HG03575 (cell line): ENCODE data around the gene CORO1A.

Source experiments
- ATAC-seq: cut with Tn5 transposase; IDR thresholded peaks from one replicate; pipeline ENCODE4 v1.9.1; 2021; ENCODE audit not compliant: unreplicated experiment, insufficient number of reproducible peaks, low FRiP score; ENCODE audit errors: extremely low read depth

CORO1A gene

DNA sequence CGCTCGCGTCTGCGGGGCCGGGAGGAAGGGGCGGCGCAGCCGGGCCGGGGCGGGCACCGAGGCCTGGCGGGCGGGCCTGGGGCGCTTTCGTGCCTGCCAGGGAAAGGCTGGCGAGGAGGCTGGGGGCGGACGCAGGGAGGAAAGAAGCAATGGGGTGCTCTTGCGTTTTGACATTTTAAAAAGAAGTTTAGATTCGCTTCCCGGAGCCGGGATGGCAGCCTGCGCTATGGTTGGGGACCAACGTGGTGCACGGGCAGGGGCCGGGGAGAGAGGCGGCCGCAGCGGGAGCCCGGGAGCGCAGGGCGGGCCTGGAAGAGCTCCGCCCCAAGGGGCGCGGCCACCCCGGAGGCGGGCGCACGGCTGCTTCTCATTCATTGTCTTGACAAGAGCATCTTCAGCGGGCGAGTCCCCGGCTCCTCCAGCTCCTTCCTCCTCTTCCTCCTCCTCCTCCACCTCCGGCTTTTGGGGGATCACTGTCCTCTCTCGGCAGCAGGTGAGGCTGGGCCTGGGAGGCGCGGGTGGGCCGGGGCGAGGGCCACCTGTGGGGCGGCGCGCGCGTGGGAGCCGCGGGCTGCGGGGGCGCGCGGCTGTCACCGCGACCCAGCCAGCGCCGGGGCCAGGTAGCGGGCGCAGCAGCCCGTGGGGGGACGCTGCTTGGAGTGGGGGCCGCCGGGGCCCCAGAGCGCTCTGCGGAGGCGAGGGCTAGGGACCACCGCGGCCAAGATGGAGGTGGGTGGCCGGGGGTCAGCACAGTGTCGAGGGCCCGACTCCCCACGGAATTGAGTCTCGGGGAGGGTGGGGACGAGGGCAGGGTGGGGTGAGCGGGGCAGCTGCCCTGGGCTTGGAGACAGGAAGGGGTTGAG lies at the start of gene CORO1A:
Gene CORO1A, plus strand, starts transcription at position 370 of the 863 bp plus-strand sequence. CDS start 1,608 bp downstream, outside the sequence.
- no peak for ATAC-seq

GRCh38 chr16:30136971-30137605 lies 46.3 kb upstream of the CORO1A start:
- ATAC-seq, result no peak

DNA sequence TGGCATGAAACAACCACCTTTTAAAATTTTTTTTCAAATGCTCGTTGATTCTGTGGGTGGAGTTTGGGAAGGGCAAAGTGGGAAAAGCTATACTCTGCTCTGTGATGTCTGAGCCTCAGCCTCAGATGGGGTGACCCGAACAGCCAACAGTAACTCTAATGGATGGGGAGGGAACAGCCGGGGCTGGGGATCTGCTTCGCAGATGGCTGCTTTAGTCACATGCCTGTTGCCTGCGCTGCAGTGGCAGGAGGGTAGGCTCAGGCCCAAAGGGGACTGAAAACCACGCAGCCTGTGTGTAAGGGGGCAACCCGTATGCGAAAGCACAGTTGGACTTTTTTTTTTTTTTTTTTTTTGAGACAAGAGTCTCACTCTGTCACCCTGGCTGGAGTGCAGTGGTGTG lies 45.5 kb upstream of the CORO1A start:
- no peak for ATAC-seq

- ATAC-seq, result no peak
Observed at GRCh38 chr16:30139583-30140481, 43.6 kb upstream of the CORO1A start.

DNA sequence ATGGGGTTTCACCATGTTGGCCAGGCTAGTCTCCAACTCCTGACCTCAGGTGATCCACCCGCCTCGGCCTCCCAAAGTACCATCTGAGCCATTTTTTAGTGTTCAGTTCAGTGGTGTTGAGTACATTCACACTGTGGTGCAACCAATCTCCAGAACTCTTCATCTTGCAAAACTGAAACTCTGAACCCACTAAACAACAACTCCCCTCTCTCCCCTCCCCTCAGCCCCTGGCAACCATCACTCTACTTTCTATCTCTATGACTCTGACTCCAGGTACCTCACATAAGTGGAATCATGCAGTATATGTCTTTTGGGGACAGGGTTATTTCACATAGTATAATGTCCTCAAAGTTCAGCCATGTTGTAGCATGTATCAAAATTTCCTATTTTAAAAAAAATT lies 41.7 kb upstream of the CORO1A start:
- no peak for ATAC-seq

- ATAC-seq, result no peak
Observed at GRCh38 chr16:30142672-30143346, 40.6 kb upstream of the CORO1A start.

DNA sequence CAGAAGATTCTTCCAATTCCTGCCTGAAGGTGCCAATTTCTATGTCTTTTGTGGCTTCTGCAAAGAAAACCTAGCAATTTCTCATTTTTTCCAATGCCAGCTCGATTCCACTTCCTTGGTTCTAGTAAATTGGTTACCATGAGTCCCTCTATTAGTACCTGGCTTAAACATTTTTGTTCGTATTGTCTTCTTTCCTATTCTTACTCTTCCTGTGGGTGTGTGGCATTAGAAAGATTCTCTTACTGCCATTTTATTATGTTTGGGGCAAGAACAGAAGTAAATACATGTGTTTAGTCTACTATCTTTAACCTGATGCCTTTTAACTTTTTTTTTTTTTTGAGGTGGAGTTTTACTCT lies 40.1 kb upstream of the CORO1A start:
- ATAC-seq, result no peak

- ATAC-seq, result no peak
Observed at GRCh38 chr16:30144017-30144416, 39.4 kb upstream of the CORO1A start.

DNA sequence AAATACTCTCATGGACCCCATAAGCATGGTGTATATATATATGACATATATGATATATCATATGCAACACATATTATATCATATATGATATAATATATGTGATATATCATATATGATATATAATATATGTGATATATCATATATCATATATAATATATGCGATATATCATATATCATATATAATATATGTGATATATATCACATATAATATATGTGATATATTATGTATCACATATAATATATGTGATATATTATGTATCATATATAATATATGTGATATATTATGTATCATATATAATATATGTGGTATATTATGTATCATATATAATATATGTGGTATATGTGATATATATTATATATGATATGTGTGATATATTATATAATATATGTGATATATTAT lies 38.5 kb upstream of the CORO1A start:
- no peak for ATAC-seq

DNA sequence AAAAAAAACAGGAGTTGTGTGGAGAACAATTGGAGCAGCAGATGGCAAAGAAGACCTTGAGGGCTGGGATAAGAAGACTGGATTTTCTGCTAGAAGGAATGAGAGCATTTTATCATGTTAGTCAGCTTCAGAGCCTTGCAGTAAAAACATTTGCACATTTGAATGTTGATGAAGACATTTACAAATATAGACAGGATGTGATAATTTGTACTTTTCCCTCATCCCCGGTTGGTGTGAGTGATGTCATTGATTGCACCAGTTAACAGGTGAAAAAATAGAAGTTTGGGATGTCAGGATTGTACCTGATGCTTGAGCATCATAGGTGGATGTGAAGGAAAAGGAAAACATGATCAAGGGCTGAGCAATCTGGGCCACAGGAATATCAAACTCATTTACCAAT lies 37.7 kb upstream of the CORO1A start:
- no peak for ATAC-seq

- ATAC-seq, result no peak
Observed at GRCh38 chr16:30147843-30148510, 35.4 kb upstream of the CORO1A start.

- ATAC-seq, result no peak
Observed at GRCh38 chr16:30149250-30149930, 34.0 kb upstream of the CORO1A start.

- no peak for ATAC-seq
Observed at GRCh38 chr16:30151091-30151490, 32.3 kb upstream of the CORO1A start.

- no peak for ATAC-seq
Observed at GRCh38 chr16:30152517-30152916, 30.9 kb upstream of the CORO1A start.

DNA sequence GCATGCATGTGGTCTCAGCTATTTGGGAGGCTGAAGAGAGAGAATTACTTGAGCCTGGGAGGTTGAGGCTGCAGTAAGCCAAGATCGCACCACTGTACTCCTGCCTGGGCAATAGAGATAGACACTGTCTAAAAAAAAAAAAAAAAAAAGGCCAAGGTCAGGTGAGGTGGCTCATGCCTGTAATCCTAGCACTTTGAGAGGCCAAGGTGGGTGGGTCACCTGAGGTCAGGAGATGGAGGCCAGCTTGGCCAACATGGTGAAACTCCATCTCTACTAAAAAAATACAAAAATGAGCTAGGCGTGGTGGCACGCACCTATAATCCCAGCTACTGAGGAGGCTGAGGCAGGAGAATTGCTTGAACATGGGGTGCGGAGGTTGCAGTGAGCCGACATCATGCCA lies 28.2 kb upstream of the CORO1A start:
- ATAC-seq, result no peak

- no peak for ATAC-seq
Observed at GRCh38 chr16:30157214-30157613, 26.2 kb upstream of the CORO1A start.

- no peak for ATAC-seq
Observed at GRCh38 chr16:30163538-30163937, 19.9 kb upstream of the CORO1A start.
